K562 (cell line): Measurements from ENCODE around the gene HELB. TPM values are rescaled to one million over a fixed set of nuclear protein-coding genes. Genes with fewer than 3 reads are reported as not detected.

Source experiments
- ATAC-seq: fragments of 200-7000 bp; cut with Tn5 transposase; 3 replicates; pipeline ENCODE4 v1.9.1; 2020; ENCODE audit warnings: moderate library complexity
- BruUV-seq: library from RNA; stranded (reverse); fragments of 400-500 nt; replicated peaks from 2 replicates; lab custom pipeline; 2021; lab: Mats Ljungman, UMichigan
- CTCF ChIA-PET: fragments of 300-600 bp; formaldehyde crosslinking; extraction: SDS; loops from one replicate; lab custom pipeline; 2021; ENCODE audit warnings: low intra/inter-chr PET ratio; lab: Yijun Ruan, JAX
- POLR2A ChIA-PET: fragments of 300-600, 350-650 bp; sonication (Branson Sonifier 250); formaldehyde crosslinking; extraction: SDS; loops from one replicate; lab custom pipeline; 2021; ENCODE audit warnings: antibody characterized with exemption, inconsistent platforms; lab: Yijun Ruan, JAX
- DNase-seq, 4 experiments: peaks; one replicate each; pipeline versions ENCODE4 v3.0.0 to v3.0.0-alpha.2; 2011 to 2018; ENCODE audit warnings: low spot score in 3 of 4, mixed read lengths in 3 of 4; ENCODE audit errors: extremely low read depth in 1 of 4
- FAIRE-seq: peaks from 2 replicates; lab custom pipeline; 2011; peaks lifted over from hg19 to GRCh38; lab: Jason Lieb, UNC
- H2AFZ ChIP-seq: 2 replicates; pipeline ENCODE4 v1.6.0; 2011; ENCODE audit warnings: low read depth, low read length, control low read depth, inconsistent platforms
- H3K27ac ChIP-seq: fragments of 200-600 bp; 3 replicates; pipeline ENCODE4 v1.8.0; 2011; ENCODE audit warnings: low read depth, mild to moderate bottlenecking, control low read depth, inconsistent platforms, low read length, moderate library complexity, mixed read lengths; ENCODE audit errors: extremely low read depth
- H3K27me3 ChIP-seq, 2 experiments: fragments of 300-600 bp in 1 of 2; 2 replicates in 1 of 2; 3 replicates in 1 of 2; pipeline versions ENCODE4 v1.6.0 to v1.8.0; 2011; ENCODE audit warnings: inconsistent platforms in 2 of 2, low read length in 2 of 2, mild to moderate bottlenecking in 1 of 2, mixed read lengths in 1 of 2, moderate library complexity in 1 of 2; ENCODE audit not compliant: control insufficient read depth in 2 of 2, insufficient read depth in 2 of 2
- H3K36me3 ChIP-seq: fragments of 300-600 bp; 3 replicates; pipeline ENCODE4 v1.8.0; 2011; ENCODE audit warnings: mild to moderate bottlenecking, low read length, inconsistent platforms; ENCODE audit not compliant: control insufficient read depth, insufficient read depth
- H3K4me1 ChIP-seq, 2 experiments: fragments of 200-600 bp in 1 of 2; replicated peaks in 1 of 2; 2 replicates in 1 of 2; 3 replicates in 1 of 2; pipeline versions ENCODE4 v1.5.1 to v1.8.0; 2011; ENCODE audit warnings: inconsistent platforms in 2 of 2, low read length in 2 of 2, mild to moderate bottlenecking in 1 of 2, mixed read lengths in 1 of 2, moderate library complexity in 1 of 2; ENCODE audit not compliant: control insufficient read depth in 2 of 2, insufficient read depth in 2 of 2
- H3K4me2 ChIP-seq: 2 replicates; pipeline ENCODE4 v1.6.1; 2011; ENCODE audit warnings: low read length, control low read depth, inconsistent platforms, mixed read lengths; ENCODE audit not compliant: insufficient read depth
- H3K4me3 ChIP-seq: fragments of 200-600 bp; sonication (generic), shearing (Covaris generic); 2 replicates; pipeline ENCODE4 v1.5.1; 2016; ENCODE audit warnings: control low read depth, inconsistent platforms
- H3K79me2 ChIP-seq: fragments of 200-600 bp; 3 replicates; pipeline ENCODE4 v1.8.0; 2011; ENCODE audit warnings: low read length, inconsistent platforms; ENCODE audit not compliant: control insufficient read depth, insufficient read depth
- H3K9ac ChIP-seq, 2 experiments: 2 replicates each; pipeline versions ENCODE4 v1.6.0 to v1.6.1; 2011; ENCODE audit warnings: low read depth in 2 of 2, low read length in 2 of 2, control low read depth in 1 of 2, inconsistent platforms in 1 of 2, mild to moderate bottlenecking in 1 of 2, mixed read lengths in 1 of 2; ENCODE audit not compliant: insufficient read depth in 1 of 2
- H3K9me1 ChIP-seq: one replicate; pipeline ENCODE4 v1.6.0; 2011; ENCODE audit warnings: inconsistent platforms, mild to moderate bottlenecking, low read length, moderate library complexity; ENCODE audit not compliant: control insufficient read depth, insufficient read depth
- H3K9me3 ChIP-seq: replicated peaks from 2 replicates; pipeline ENCODE4 v1.5.1; 2011; ENCODE audit warnings: low read depth, low read length, inconsistent platforms; ENCODE audit not compliant: control insufficient read depth, insufficient read depth
- H4K20me1 ChIP-seq: replicated peaks from 2 replicates; pipeline ENCODE4 v1.6.1; 2011; ENCODE audit warnings: low read length, inconsistent platforms, mixed read lengths; ENCODE audit not compliant: control insufficient read depth, insufficient read depth
- CBFB ChIP-seq: sonication (generic); formaldehyde crosslinking; IDR thresholded peaks from 2 replicates; pipeline ENCODE4 v1.4.0; 2020; ENCODE audit warnings: mild to moderate bottlenecking, missing genetic modification reagents
- KAT8 ChIP-seq: fragments of 450-650 bp; IDR thresholded peaks from 2 replicates; pipeline ENCODE4 v1.6.1; 2016; ENCODE audit warnings: low read depth, mild to moderate bottlenecking
- POLR3G ChIP-seq: IDR thresholded peaks from 2 replicates; pipeline ENCODE4 v1.6.1; 2011; ENCODE audit not compliant: insufficient read length, insufficient replicate concordance; ENCODE audit errors: extremely low read depth
- TAF1 ChIP-seq: IDR thresholded peaks from 2 replicates; pipeline ENCODE4 v1.6.1; 2011; ENCODE audit warnings: mild to moderate bottlenecking, low read length, moderate library complexity; ENCODE audit not compliant: insufficient read depth, control insufficient read depth, severe bottlenecking; ENCODE audit errors: extremely low read depth
- ZNF551 ChIP-seq: fragments of 250-450 bp; sonication (Bioruptor Pico); IDR thresholded peaks from 2 replicates; pipeline ENCODE4 v1.5.0; 2021; ENCODE audit warnings: mild to moderate bottlenecking, moderate library complexity
- ZNF77 ChIP-seq: fragments of 250-450 bp; sonication (Bioruptor Pico); IDR thresholded peaks from 2 replicates; pipeline ENCODE4 v1.5.0; 2020
- WGBS: fragments of 100-300 bp; shearing (Covaris generic); methylation state at CpG from one replicate; pipeline ENCODE4 v1.1.6; 2016; ENCODE audit warnings: low coverage, mixed read lengths; ENCODE audit not compliant: insufficient coverage; ENCODE audit errors: missing lambda C conversion rate; 5-methylcytosine and 5-hydroxymethylcytosine counted together
- in situ Hi-C: fragments of 300-500 bp; cut with MboI; formaldehyde crosslinking; loops from 4 replicates; pipeline ENCODE4 v1.15.0; 2018; ENCODE audit warnings: inconsistent platforms, mixed read lengths
- intact Hi-C: fragments of 100-400 bp; cut with micrococcal nuclease; formaldehyde crosslinking; loops from 2 replicates; pipeline ENCODE4 v1.14.2; 2022
- polyA plus RNA-seq, 8 experiments: library from polyadenylated mRNA; depleted of rRNA in 4 of 8; stranded (reverse) in 5 of 8; unstranded in 3 of 8; fragments of >200 nt; fragmentation: Nextera tagmentation in 2 of 8; fragmentation: Illumina TruSeq in 1 of 8; extraction: Ambion mirVana in 2 of 8; extraction: Trizol in 1 of 8; gene quantifications; 2 replicates each; pipeline versions ENCODE4 v1.2.1 to v1.2.3, GENCODE V29; 2011 to 2014; ENCODE audit warnings: inconsistent platforms in 1 of 8, missing spikeins in 1 of 8
- total RNA-seq, 7 experiments: library from RNA; depleted of rRNA in 6 of 7; stranded (reverse); fragments of >200 nt in 6 of 7; fragmentation: Illumina TruSeq in 2 of 7; extraction: Trizol in 2 of 7; gene quantifications; 2 replicates each; pipeline versions ENCODE4 v1.2.1 to v1.2.3, GENCODE V29; 2011 to 2021; ENCODE audit warnings: low replicate concordance in 1 of 7

The HELB gene
- total and polyA plus RNA-seq, 9 of the 15 experiments (the other 6 are each of a cell fraction or from before 2014, with no cell fraction given), result 0.74 to 7.6 (median 2.4) TPM

GRCh38 chr12:66319266-66319954 is 17.1 kb downstream of the HELB start:
- in situ Hi-C loops, result no loop called here
- H3K4me3 ChIP-seq, result no peak overlapping the region
- H4K20me1 ChIP-seq, result no peaks in the 10 kb centered on the region
- CTCF ChIA-PET, result no interaction called here
- no peak for DNase-seq
- no peak overlapping the region for H2AFZ ChIP-seq
- WGBS, result 52% methylated on average over 4 of the region's 4 CpGs
- H3K9me1 ChIP-seq, result no peaks in the 10 kb centered on the region
- peaks cover 6% of the 10 kb centered on the region; the same call in 1 of the 3 replicates for H3K36me3 ChIP-seq
- H3K27me3 ChIP-seq, result no peaks in the 10 kb centered on the region
- H3K27ac ChIP-seq, result no peak overlapping the region
- no peak for TF ChIP-seq TAF1
- TF ChIP-seq POLR3G, result no peak
- TF ChIP-seq CBFB (CRISPR knock-in tag), result no peak
- no peak for TF ChIP-seq ZNF77 (CRISPR knock-in tag)
- no peak for TF ChIP-seq ZNF551 (CRISPR knock-in tag)
- TF ChIP-seq KAT8, result no peak
- H3K4me2 ChIP-seq, result no peak overlapping the region
- intact Hi-C loops, result no loop called here
- POLR2A ChIA-PET, result no interaction called here
- H3K9ac ChIP-seq, result no peak overlapping the region
- no TSS peak for BruUV-seq
- no peaks in the 10 kb centered on the region for H3K79me2 ChIP-seq
- H3K9me3 ChIP-seq, result no peaks in the 10 kb centered on the region
- ATAC-seq, result no peak
- no peak for FAIRE-seq
- no peaks in the 10 kb centered on the region for H3K4me1 ChIP-seq
